Activated CD8-positive, alpha-beta T cell treated with anti-CD3 and anti-CD28 coated beads, Interleukin-2, amount 10 ng/mL, durations not matched to agents 7 days and 5 days (primary cell): ENCODE data around the gene KREMEN1. TPM values are rescaled to one million over a fixed set of nuclear protein-coding genes. Genes with fewer than 3 reads are reported as not detected.

Source experiments
- ATAC-seq: fragments of 150-1000 bp; cut with Tn5 transposase; one replicate; pipeline ENCODE4 v1.10.0; 2021; ENCODE audit warnings: moderate library complexity
- CTCF ChIA-PET: fragments of 350-600 bp; sonication (Branson Sonifier 250); formaldehyde crosslinking; loops from one replicate; lab custom pipeline; 2021; ENCODE audit warnings: antibody characterized with exemption; lab: Charles Lee
- POLR2A ChIA-PET: fragments of 350-600 bp; sonication (Branson Sonifier 250); formaldehyde crosslinking; loops from one replicate; lab custom pipeline; 2021; ENCODE audit warnings: antibody characterized with exemption; lab: Charles Lee
- DNase-seq: peaks from one replicate; pipeline ENCODE4 v3.0.0-alpha.2; 2020
- H3K27ac Mint-ChIP-seq: one replicate; pipeline ENCODE4 v1.8.0; 2021; ENCODE audit warnings: mild to moderate bottlenecking, mixed read lengths
- H3K27me3 Mint-ChIP-seq: one replicate; pipeline ENCODE4 v1.8.0; 2021; ENCODE audit warnings: low read depth, mixed read lengths
- H3K36me3 Mint-ChIP-seq: one replicate; pipeline ENCODE4 v1.8.0; 2021; ENCODE audit warnings: low read depth, mixed read lengths
- H3K4me1 Mint-ChIP-seq: one replicate; pipeline ENCODE4 v1.8.0; 2021; ENCODE audit warnings: low read depth, mixed read lengths
- H3K4me3 Mint-ChIP-seq: one replicate; pipeline ENCODE4 v1.8.0; 2021; ENCODE audit warnings: mild to moderate bottlenecking, mixed read lengths
- H3K9me3 Mint-ChIP-seq: one replicate; pipeline ENCODE4 v1.8.0; 2022; ENCODE audit warnings: mixed read lengths; ENCODE audit not compliant: insufficient read depth
- total RNA-seq, 2 experiments: library from RNA; stranded (reverse); gene quantifications; one replicate each; pipeline ENCODE4 v1.2.3, GENCODE V29; 2021

The KREMEN1 gene
- total RNA-seq, 2 experiments from 2014 or later: 0.16 TPM; not detected in 1

DNA sequence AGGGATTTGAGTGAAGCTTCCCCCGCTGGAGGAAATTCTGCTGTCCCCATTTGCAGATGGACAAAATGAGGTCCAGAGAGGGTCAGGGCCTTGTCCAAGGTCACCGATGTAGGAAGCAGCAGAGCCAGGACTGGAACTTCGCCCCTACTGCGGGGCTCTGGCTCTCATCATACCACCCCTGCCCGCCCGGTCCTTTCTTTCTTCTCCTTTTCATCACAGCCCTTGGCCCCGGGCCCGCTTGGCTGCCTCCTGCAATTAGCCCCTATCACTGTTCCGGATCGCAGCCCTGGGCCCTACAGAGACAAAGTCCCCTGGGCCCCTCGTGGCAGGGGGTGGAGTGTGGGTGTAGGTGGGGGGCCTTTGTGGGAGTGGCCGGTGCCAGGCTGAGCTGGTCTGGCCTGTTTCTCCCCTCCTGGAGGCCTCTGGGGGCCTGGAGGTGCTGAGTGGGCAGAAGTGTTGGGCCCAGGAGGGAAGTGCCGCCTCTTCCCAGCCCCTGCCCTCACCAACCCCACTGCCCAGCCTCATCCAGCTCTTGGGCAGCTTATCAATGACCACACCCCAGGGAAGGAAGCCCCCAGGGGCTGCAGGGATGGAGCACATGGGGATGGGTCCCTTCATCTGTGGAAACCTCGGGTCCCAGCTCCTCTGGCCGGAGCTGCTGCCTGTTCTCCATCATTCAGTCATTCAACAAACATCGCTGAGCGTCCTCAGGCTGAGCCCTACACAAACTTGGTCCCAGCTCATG lies 136.2 kb downstream of the KREMEN1 start:
- ATAC-seq: no peak
- Mint-ChIP-seq H3K9me3 (no peaks in the 10 kb centered on the region), H3K27ac (no peak overlapping the region), H3K27me3 (peaks cover 40% of the 10 kb centered on the region), H3K36me3 (no peaks in the 10 kb centered on the region), H3K4me3 (no peak overlapping the region), H3K4me1 (peaks cover 5% of the 10 kb centered on the region)
- CTCF ChIA-PET: no interaction called here
- DNase-seq: no peak
- POLR2A ChIA-PET: interaction anchor here (0.7 kb wide), 1 partner anchor 11 kb away, joined by 3 read pairs; no protein-coding TSS in a partner anchor

DNA sequence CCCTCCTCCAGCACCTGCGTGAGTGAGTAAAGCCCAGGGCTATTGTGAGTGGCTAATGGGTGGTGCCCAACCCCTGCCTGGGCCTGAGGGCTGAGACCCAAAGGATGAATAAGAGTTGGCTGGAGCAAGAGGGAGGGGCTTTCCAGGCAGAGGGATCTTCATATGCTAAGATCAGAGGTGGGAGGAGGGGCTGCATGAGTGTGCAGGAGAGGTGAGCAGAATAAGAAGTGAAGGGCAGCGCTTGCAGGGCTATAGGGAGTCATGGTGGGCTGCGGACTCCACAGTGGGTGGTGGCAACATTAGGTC lies 136.7 kb downstream of the KREMEN1 start:
- Mint-ChIP-seq H3K9me3 (no peaks in the 10 kb centered on the region), H3K36me3 (no peaks in the 10 kb centered on the region), H3K27me3 (peaks cover 35% of the 10 kb centered on the region), H3K27ac (no peak overlapping the region), H3K4me1 (peaks cover 2% of the 10 kb centered on the region), H3K4me3 (no peak overlapping the region)
- DNase-seq: no peak
- no peak for ATAC-seq
- ChIA-PET POLR2A (interaction anchor here (0.9 kb wide), 1 partner anchor 59 kb away, joined by 3 read pairs; no protein-coding TSS in a partner anchor), CTCF (no interaction called here)

DNA sequence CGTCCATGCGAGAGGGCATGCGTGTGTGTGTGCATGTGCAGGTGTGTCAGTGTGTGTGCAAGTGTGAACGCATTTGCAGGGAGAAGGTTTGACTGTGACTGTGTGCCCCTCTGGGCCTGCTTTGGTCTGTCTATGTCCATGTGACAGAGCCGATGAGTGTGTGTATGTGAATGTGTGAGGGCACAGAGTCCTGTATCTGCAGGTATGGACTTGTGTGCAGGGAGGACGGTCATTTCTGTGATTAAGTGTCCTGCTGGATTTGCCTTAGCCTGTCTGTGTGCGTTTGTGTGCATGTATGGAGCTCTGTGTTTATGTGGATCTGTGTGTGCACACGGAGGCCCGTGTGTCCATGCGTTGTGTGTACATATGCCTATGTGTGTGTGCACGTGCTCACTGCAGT lies 138.2 kb downstream of the KREMEN1 start:
- Mint-ChIP-seq H3K9me3 (no peaks in the 10 kb centered on the region), H3K4me1 (peaks cover 2% of the 10 kb centered on the region), H3K27me3 (peaks cover 26% of the 10 kb centered on the region), H3K4me3 (no peak overlapping the region), H3K36me3 (no peaks in the 10 kb centered on the region), H3K27ac (no peak overlapping the region)
- ATAC-seq (no peak), DNase-seq (no peak)
- CTCF ChIA-PET: no interaction called here
- POLR2A ChIA-PET: no interaction called here

DNA sequence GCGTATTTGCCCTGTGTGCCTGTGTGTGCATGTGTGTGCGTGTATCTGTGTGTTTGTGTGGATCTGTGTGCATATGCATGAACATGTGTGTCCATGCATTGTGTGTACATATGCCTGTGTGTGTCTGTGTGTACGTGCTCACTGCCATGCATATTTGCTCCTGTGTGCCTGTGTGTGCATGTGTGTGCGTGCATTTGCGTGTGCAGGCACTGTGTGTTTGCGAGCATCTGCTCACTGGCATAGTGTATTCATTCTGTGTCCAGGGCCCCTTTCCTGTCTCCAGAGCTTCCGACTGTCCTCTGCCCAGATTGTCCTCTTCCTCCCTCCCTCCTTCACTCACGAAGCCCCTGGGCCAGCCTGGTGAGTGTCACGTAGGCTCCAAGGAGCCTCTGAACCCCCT lies 138.6 kb downstream of the KREMEN1 start:
- Mint-ChIP-seq H3K27ac (no peak overlapping the region), H3K27me3 (peaks cover 23% of the 10 kb centered on the region), H3K36me3 (no peaks in the 10 kb centered on the region), H3K9me3 (no peaks in the 10 kb centered on the region), H3K4me1 (no peaks in the 10 kb centered on the region), H3K4me3 (no peak overlapping the region)
- POLR2A ChIA-PET: no interaction called here
- DNase-seq (no peak), ATAC-seq (no peak)
- CTCF ChIA-PET: no interaction called here

DNA sequence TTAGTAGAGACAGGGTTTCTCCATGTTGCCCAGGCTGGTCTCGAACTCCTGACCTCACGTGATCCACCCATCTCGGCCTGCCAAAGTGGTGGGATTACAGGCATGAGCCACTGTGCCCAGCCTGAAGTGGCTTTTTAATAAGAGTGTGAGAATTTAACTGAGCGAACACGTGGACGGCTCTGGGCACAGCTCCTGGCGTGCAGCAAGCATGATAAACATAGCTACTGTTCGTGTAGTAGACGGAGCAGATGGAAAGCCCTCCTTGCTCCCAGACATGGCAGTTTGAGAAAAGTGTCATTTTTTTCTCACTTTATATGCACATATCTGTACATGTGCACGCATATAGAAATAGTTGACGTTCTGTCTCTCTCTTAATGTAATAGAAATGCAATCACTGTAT lies 139.9 kb downstream of the KREMEN1 start:
- no peak overlapping the region for H3K4me3 Mint-ChIP-seq
- DNase-seq: no peak
- peaks cover 11% of the 10 kb centered on the region for H3K27me3 Mint-ChIP-seq
- no peaks in the 10 kb centered on the region for H3K9me3 Mint-ChIP-seq
- H3K4me1 Mint-ChIP-seq: no peaks in the 10 kb centered on the region
- no peaks in the 10 kb centered on the region for H3K36me3 Mint-ChIP-seq
- H3K27ac Mint-ChIP-seq: no peak overlapping the region
- POLR2A ChIA-PET: interaction anchor here (1.1 kb wide), 1 partner anchor 9 kb away, joined by 3 read pairs; no protein-coding TSS in a partner anchor
- no peak for ATAC-seq
- CTCF ChIA-PET: no interaction called here

DNA sequence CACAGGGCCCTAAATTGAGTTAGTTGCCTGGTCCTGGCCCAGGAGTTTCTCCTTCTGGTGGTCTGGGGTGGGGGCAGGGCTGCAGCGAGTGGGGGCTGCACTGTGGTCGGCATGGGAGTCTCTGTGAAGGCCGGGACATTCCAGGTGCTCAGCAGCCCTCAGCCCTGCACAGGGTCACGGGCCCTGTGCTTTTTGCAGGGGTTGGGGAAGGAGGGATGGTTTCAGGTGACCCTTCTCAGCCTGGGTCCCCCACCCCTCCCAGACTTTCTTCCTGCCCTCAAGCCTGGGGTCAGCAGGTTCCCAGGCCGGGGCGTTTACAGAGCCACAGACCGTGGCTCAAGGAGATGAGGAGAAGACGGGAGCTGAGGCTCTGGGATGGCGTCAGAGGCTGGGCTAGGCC lies 140.7 kb downstream of the KREMEN1 start:
- no peaks in the 10 kb centered on the region for H3K4me1 Mint-ChIP-seq
- DNase-seq (no peak), ATAC-seq (no peak)
- POLR2A ChIA-PET: interaction anchor here (1.1 kb wide), 1 partner anchor 10 kb away, joined by 3 read pairs; no protein-coding TSS in a partner anchor
- H3K27ac Mint-ChIP-seq: no peak overlapping the region
- H3K27me3 Mint-ChIP-seq: peaks cover 8% of the 10 kb centered on the region
- no peaks in the 10 kb centered on the region for H3K36me3 Mint-ChIP-seq
- CTCF ChIA-PET: no interaction called here
- no peaks in the 10 kb centered on the region for H3K9me3 Mint-ChIP-seq
- H3K4me3 Mint-ChIP-seq: no peak overlapping the region

DNA sequence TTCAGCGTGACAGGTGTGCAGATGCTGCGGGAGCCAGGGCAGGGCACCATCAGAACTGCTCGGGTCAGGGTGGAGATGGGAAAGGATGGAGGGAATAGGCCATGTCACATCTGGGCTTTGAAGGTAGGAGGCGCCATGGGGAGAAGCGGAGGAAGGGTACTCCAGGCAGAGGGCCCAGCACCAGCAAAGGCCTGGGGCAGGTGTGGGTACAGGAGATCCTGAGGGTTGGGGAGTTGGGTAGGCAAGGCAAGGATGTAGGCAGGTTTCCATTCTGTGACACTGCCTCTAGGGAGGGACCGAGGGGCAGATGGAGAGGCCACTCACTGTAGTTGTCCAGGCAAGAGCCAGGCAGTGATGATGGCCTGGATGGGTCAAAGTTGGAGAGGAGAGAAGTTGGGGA lies 141.4 kb downstream of the KREMEN1 start:
- Mint-ChIP-seq H3K36me3 (no peaks in the 10 kb centered on the region), H3K27ac (no peak overlapping the region), H3K9me3 (no peaks in the 10 kb centered on the region), H3K27me3 (peaks cover 8% of the 10 kb centered on the region), H3K4me3 (no peak overlapping the region), H3K4me1 (no peaks in the 10 kb centered on the region)
- ChIA-PET CTCF (no interaction called here), POLR2A (no interaction called here)
- no peak for DNase-seq
- ATAC-seq: no peak

DNA sequence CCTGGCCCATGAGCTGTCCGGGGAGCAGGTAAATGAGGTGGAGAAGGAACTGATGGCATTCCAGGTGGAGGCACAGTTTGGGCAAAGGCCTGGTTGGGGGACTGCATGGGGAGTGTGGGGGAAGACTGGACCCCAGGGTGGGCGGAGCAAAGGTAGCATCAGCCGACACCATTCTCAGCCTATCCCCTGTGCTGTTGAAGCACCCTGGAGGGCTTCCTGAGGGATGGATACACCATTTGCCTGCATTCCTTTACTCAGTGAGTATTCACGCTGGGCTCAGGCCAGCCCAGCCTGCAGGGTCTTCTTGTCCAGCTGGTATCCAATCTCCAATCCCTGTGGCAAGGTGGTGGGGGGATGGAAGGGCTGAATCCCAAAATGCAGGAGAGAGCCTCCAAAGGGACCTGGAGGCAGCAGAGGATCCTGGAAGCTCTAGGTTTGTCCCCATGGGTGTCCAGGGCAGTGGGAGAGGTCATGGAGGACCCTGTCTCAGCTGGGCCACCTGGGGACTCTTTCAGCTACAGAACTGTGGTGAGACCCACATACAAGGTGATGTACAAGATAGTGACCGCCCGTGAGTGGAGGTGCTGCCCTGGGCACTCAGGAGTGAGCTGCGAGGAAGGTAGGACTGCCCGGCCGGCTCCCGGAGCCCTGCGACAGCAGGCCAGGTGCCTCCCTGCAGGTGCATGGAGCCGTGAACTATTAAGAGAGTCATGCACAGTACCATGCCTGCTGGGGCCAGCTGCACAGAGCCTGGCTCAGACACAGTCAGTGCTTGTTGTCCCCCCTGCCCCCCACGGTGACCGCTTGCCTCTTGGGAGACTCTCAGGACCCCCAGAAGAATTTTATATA lies 142.4 kb downstream of the KREMEN1 start:
- H3K9me3 Mint-ChIP-seq: no peaks in the 10 kb centered on the region
- H3K27me3 Mint-ChIP-seq: peaks cover 11% of the 10 kb centered on the region
- CTCF ChIA-PET: no interaction called here
- POLR2A ChIA-PET: no interaction called here
- no peak overlapping the region for H3K27ac Mint-ChIP-seq
- no peak for DNase-seq
- ATAC-seq: no peak
- no peaks in the 10 kb centered on the region for H3K4me1 Mint-ChIP-seq
- H3K4me3 Mint-ChIP-seq: no peak overlapping the region
- H3K36me3 Mint-ChIP-seq: no peaks in the 10 kb centered on the region

DNA sequence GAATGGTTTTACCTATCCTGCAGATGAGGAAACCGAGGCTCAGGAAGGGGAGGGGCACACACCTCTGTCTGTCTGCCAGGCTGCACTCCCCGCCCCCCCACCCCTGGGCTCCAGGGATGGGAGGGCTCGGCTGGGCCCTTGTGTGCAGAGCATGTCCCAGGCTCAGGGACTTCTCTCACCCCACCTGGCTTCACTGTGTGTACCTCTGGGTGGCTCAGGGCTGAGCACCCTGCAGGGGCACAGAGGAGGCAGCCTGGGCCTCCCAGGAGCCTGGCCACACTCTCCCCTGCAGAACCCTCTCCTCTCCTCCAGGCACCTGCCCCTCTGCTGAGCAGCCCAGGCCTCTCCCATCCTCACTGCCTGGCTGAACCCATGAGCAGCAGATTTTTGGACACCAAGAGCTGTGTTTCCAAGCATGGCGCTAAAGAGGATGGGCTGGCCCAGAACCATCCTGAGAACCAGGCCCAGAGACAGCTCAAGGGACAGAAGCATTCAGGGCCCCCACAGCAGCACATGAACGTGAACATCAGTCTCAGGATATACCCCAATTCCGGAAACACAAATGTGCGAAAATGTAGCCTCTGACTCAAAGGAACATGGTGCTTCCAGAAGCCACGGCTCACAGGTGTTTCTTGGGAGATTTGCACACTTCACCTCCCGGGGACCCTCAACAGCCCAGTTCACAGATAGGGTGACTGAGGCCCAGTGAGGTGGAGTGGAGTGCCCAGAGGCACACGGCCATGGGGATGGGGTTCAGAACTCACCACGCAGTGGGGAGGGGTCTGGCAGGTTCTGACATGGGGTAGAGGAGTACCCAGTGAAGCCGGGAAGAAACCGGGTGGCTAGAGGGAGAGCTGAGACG lies 143.4 kb downstream of the KREMEN1 start:
- Mint-ChIP-seq H3K9me3 (no peaks in the 10 kb centered on the region), H3K27me3 (peaks cover 7% of the 10 kb centered on the region), H3K4me1 (no peaks in the 10 kb centered on the region), H3K4me3 (no peak overlapping the region), H3K36me3 (no peaks in the 10 kb centered on the region), H3K27ac (no peak overlapping the region)
- DNase-seq (no peak), ATAC-seq (peak; percentile 29)
- POLR2A ChIA-PET: no interaction called here
- CTCF ChIA-PET: no interaction called here

DNA sequence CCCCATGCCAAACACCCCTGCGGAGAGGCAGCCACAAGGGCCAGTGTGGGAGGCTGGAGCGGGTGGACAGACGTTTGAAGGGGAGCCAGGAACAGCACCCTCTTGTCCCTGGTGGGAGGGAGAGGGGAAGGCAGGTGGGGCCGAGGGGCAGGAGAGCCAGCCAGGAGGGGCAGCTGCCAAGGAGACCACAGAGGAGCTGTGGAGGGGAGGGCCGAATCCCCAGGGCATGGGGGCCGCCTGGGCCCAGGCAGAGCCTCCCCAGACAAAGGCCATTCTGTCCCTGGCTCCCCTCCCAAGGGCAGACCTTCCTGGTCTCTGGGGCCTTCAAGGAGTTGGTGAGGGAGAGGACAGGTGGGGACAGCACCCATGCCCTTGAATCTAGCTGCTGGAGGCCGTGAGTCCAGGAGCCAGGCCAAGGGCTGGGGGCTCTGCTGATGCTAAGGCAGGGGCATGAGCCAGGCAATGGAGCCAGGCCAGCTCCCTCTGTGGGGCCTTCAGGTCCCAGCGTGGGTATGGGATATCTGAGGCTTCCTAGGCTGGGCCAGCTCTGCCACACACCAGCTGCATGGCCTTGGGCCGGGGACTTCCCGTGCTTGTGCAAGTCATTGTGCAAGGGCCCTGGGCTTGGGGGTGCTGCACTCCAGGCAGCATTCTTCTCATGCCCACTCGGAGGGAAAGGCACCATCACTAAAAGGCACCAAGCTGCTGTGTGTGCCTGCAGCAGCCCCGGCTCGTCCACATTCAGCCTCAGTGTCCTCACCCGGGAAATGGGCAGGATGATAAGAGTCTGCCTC lies 144.2 kb downstream of the KREMEN1 start:
- ChIA-PET POLR2A (no interaction called here), CTCF (no interaction called here)
- Mint-ChIP-seq H3K27me3 (peaks cover 2% of the 10 kb centered on the region), H3K27ac (no peak overlapping the region), H3K36me3 (no peaks in the 10 kb centered on the region), H3K4me3 (no peak overlapping the region), H3K9me3 (no peaks in the 10 kb centered on the region), H3K4me1 (no peaks in the 10 kb centered on the region)
- ATAC-seq (no peak), DNase-seq (no peak)
